Mucosa of stomach (tissue), 1 donor: ENCODE measurements around the gene GABRD.
"Not testable (repeated sequence)": the region's sequence is repeated elsewhere in the genome, so short reads cannot be mapped to it uniquely, and the experiment has no call there.

Experiments
- H3K27me3 ChIP-seq: one replicate; pipeline ENCODE4 v1.7.0; 2013; ENCODE audit warnings: mild to moderate bottlenecking, low read length; ENCODE audit not compliant: control insufficient read depth, insufficient read depth
- H3K36me3 ChIP-seq: one replicate; pipeline ENCODE4 v1.7.0; 2013; ENCODE audit warnings: low read length; ENCODE audit not compliant: control insufficient read depth, insufficient read depth
- H3K4me1 ChIP-seq: one replicate; pipeline ENCODE4 v1.7.0; 2013; ENCODE audit warnings: mild to moderate bottlenecking, low read length; ENCODE audit not compliant: control insufficient read depth, insufficient read depth
- H3K4me3 ChIP-seq: one replicate; pipeline ENCODE4 v1.7.0; 2013; ENCODE audit warnings: low read length
- H3K9ac ChIP-seq: one replicate; pipeline ENCODE4 v1.7.0; 2013; ENCODE audit warnings: mild to moderate bottlenecking, low read length, moderate library complexity
- H3K9me3 ChIP-seq: one replicate; pipeline ENCODE4 v1.7.0; 2013; ENCODE audit warnings: mild to moderate bottlenecking, low read length, moderate library complexity; ENCODE audit not compliant: control insufficient read depth
- donor health status: Pancreatic carcinoma.

Gene GABRD

GRCh38 chr1:1978690-1979481 is 40.3 kb upstream of the GABRD start:
- H3K27me3 ChIP-seq, H3K9ac ChIP-seq, H3K4me3 ChIP-seq, H3K4me1 ChIP-seq, H3K36me3 ChIP-seq, H3K9me3 ChIP-seq: not testable (repeated sequence)

GRCh38 chr1:1979482-1980165 is 39.5 kb upstream of the GABRD start:
- H3K27me3 ChIP-seq, result no peaks in the 10 kb centered on the region
- no peaks in the 10 kb centered on the region for H3K36me3 ChIP-seq
- H3K4me3 ChIP-seq, result no peak overlapping the region
- no peak overlapping the region for H3K9ac ChIP-seq
- no peaks in the 10 kb centered on the region for H3K9me3 ChIP-seq
- H3K4me1 ChIP-seq, result no peaks in the 10 kb centered on the region

- Histone ChIP-seq H3K9me3 (no peaks in the 10 kb centered on the region), H3K9ac (no peak overlapping the region), H3K36me3 (no peaks in the 10 kb centered on the region), H3K27me3 (no peaks in the 10 kb centered on the region), H3K4me1 (no peaks in the 10 kb centered on the region), H3K4me3 (no peak overlapping the region)
Measured at GRCh38 chr1:1980467-1981141, 38.5 kb upstream of the GABRD start.

- Histone ChIP-seq H3K9ac (no peak overlapping the region), H3K27me3 (no peaks in the 10 kb centered on the region), H3K4me3 (no peak overlapping the region), H3K4me1 (no peaks in the 10 kb centered on the region), H3K36me3 (no peaks in the 10 kb centered on the region), H3K9me3 (no peaks in the 10 kb centered on the region)
Measured at GRCh38 chr1:1981142-1981500, 38.0 kb upstream of the GABRD start.

GRCh38 chr1:1981631-1982327 is 37.4 kb upstream of the GABRD start:
- not testable (repeated sequence) for H3K9ac ChIP-seq, H3K36me3 ChIP-seq, H3K9me3 ChIP-seq, H3K27me3 ChIP-seq, H3K4me1 ChIP-seq, H3K4me3 ChIP-seq

- Histone ChIP-seq H3K4me1 (no peaks in the 10 kb centered on the region), H3K4me3 (no peak overlapping the region), H3K9ac (no peak overlapping the region), H3K27me3 (no peaks in the 10 kb centered on the region), H3K36me3 (no peaks in the 10 kb centered on the region), H3K9me3 (no peaks in the 10 kb centered on the region)
Measured at GRCh38 chr1:1982379-1983232, 36.5 kb upstream of the GABRD start.

DNA sequence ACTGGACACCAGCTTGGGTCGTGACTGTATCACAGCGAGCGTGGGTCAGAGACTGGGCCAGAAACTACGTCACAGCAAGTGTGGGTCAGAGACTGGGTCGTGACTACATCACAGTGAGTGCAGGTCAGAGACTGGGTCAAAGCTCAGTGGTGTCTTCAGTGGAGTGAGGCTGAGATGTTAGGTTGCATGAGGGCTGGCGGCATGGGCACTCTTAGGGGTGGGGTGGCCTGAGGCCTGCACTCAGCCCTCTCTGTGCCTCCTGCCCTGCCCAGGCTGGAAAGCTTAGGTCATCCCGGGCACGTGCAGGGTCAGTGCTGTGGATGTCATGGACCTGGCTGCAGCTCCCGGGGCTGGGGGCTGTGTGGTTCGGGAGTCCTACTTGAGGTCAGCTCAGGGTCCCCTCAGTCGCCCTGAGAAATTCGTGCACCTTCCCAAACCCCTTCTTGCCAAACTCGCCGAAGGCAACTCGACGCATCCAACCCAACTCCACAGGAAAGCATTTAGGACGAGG is 34.5 kb upstream of the GABRD start:
- Histone ChIP-seq H3K4me1 (no peaks in the 10 kb centered on the region), H3K4me3 (no peak overlapping the region), H3K9me3 (no peaks in the 10 kb centered on the region), H3K27me3 (peaks cover 10% of the 10 kb centered on the region), H3K9ac (no peak overlapping the region), H3K36me3 (no peaks in the 10 kb centered on the region)

DNA sequence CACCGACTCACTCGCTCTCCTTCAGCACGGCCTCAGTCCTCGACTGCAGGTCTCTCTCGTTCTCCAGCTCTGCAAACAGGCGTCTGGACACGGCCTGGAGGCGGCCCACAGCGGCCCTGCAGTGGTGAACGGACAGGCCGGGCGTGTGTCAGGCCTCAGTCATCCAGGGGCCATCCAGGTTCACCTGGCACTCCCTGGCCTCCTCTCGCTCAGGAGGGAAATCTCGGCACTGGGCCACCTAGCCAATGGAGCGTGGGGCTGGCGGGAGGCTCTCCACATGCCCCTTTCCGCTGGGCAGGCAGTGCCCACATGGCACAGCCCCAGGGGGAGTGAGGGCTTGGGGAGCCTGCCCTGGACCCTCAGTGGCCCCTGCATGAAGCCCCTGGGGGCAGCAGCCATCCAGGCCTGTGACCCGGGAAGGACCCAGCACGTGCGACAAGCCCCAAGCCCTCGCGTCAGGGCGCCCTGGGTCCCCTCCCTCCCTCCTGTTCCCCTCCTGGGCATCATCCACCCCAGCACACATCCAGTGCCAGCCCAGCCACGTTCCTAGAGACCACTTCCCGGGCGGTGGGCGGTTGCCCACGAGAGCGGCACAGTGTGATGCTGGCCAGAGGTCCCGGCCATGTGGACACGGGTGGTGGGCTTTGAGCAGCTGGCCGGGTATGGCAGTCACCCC is 33.6 kb upstream of the GABRD start:
- Histone ChIP-seq H3K27me3 (peaks cover 10% of the 10 kb centered on the region), H3K4me1 (no peaks in the 10 kb centered on the region), H3K36me3 (no peaks in the 10 kb centered on the region), H3K9ac (no peak overlapping the region), H3K9me3 (no peaks in the 10 kb centered on the region), H3K4me3 (no peak overlapping the region)

DNA sequence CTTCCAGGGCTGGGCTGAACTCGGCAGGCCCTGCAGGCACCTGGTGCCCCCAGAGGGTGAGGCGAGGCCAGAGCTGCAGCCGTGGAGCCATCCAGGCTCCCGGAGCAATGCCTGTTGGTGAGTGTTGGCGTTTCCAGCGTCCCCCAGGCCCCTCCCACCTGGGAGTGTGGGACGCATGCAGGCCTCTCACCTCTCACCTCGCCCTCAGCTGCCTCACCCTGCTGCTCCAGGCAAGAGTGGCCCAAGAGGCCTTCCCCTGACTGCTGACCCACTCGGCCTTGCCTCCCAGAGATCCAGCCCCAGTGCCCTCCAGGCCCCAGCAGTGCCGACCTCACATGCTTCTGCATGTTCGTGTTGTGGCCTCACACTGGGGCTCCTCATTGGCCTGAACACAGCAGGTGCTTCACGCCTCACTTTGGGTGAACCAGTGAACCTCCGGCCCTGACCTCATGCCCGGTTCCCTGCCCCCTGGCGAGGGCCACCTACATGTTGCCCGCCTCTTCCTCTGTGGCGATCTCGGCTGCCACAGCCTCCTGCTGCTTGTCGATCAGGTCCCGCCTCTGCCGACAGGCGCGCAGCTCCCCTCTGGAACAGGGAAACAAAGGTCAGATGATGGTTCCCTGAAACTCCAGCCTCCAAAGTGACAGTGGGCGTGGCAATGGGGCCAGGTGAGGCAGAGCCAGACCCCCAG is 32.5 kb upstream of the GABRD start:
- no peaks in the 10 kb centered on the region for H3K36me3 ChIP-seq
- no peak overlapping the region for H3K4me3 ChIP-seq
- peaks cover 10% of the 10 kb centered on the region for H3K27me3 ChIP-seq
- no peak overlapping the region for H3K9ac ChIP-seq
- H3K4me1 ChIP-seq, result no peaks in the 10 kb centered on the region
- no peaks in the 10 kb centered on the region for H3K9me3 ChIP-seq

DNA sequence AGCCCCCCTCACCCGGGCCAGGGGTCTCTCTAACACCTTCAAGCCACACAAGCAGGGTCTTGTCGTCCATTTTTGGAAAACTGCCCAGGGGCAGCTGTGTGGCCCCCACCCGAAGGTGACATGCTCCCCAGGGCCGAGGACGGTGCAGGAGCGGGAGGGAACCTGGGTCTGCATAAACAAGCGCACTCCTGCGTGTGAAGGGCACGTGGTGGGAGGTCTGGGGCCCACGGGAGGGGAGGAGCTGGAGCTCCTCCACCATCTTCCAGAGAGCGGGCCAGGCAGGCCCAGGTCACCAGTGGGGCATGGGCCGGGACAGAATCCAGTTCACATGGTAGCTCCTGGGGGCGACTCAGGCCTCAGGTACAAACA is 32.0 kb upstream of the GABRD start:
- Histone ChIP-seq H3K9ac (no peak overlapping the region), H3K4me3 (no peak overlapping the region), H3K27me3 (peaks cover 10% of the 10 kb centered on the region), H3K4me1 (no peaks in the 10 kb centered on the region), H3K36me3 (no peaks in the 10 kb centered on the region), H3K9me3 (no peaks in the 10 kb centered on the region)
